DND-41 (cell line): Measurements from ENCODE around the gene TM4SF18.

Source experiments
- CTCF ChIP-seq: IDR thresholded peaks from 2 replicates; pipeline ENCODE4 v1.5.1; 2012; ENCODE audit warnings: borderline replicate concordance, low read length, moderate library complexity, mild to moderate bottlenecking; ENCODE audit not compliant: poor library complexity, severe bottlenecking; ENCODE audit errors: extremely low read depth
- EZH2 ChIP-seq: IDR thresholded peaks from 3 replicates; pipeline ENCODE4 v1.6.1; 2012; ENCODE audit warnings: borderline replicate concordance, low read depth, mild to moderate bottlenecking, moderate library complexity, low read length, inconsistent platforms; ENCODE audit not compliant: severe bottlenecking

GRCh38 chr3:149375501-149376196, 42.2 kb upstream of the TM4SF18 start:
- no peak for TF ChIP-seq CTCF
- TF ChIP-seq EZH2: no peak
